ENCODE data around the gene UGT1A8. TPM values are rescaled to one million over a fixed set of nuclear protein-coding genes. Genes with fewer than 3 reads are reported as not detected.

The UGT1A8 gene
- total and polyA plus RNA-seq, 10 donors = not detected

- Histone ChIP-seq H3K4me3 (no peak overlapping the region), H3K9me3 (no peaks in the 10 kb centered on the region), H3K36me3 (no peaks in the 10 kb centered on the region), H3K4me1 (no peaks in the 10 kb centered on the region), H3K27ac (no peak overlapping the region), H3K27me3 (replicated peaks in 1 of 7) (peaks cover 0 to 7% (median 0%) of the 10 kb centered on the region in 7 donors)
- DNase-seq = no peak
- no peak for TF ChIP-seq POLR2AphosphoS5 (IDR thresholded peaks at IDR 0.05)
- no peak for TF ChIP-seq POLR2A (IDR thresholded peaks at IDR 0.05)
- no peak for TF ChIP-seq CTCF (IDR thresholded peaks at IDR 0.05 in 8 of 11, conservative IDR thresholded peaks at IDR 0.05 in 3 of 11)
- intact Hi-C loops (cut with DNase I; ENCODE audit: low total_unique reads) = no loop called here
- WGBS, 5 donors = 75 to 93% (median 83%) methylated on average over 4 of the region's 4 CpGs
Observed at GRCh38 chr2:233680361-233681045, 63.1 kb downstream of the UGT1A8 start.

- no peaks in the 10 kb centered on the region for H3K36me3 ChIP-seq
- TF ChIP-seq POLR2A (IDR thresholded peaks at IDR 0.05) (no peak), POLR2AphosphoS5 (IDR thresholded peaks at IDR 0.05) (no peak), CTCF (IDR thresholded peaks at IDR 0.05 in 8 of 11, conservative IDR thresholded peaks at IDR 0.05 in 3 of 11) (no peak)
- no peak within 1 kb of the TSS for H3K27ac ChIP-seq
- H3K9me3 ChIP-seq = no peaks in the 10 kb centered on the region
- H3K4me3 ChIP-seq = no peak within 1 kb of the TSS
- H3K4me1 ChIP-seq = no peaks in the 10 kb centered on the region
- intact Hi-C loops (cut with DNase I; ENCODE audit: low total_unique reads) = no loop called here
- no peak for DNase-seq
- H3K27me3 ChIP-seq (replicated peaks in 1 of 7) = peaks cover 0 to 6% (median 0%) of the 10 kb centered on the region in 7 donors
- WGBS, 5 donors = 73 to 93% (median 78%) methylated on average over 5 of the region's 5 CpGs
Observed at GRCh38 chr2:233681521-233682099, 64.2 kb downstream of the UGT1A8 start, which contains the start of gene UGT1A7. Gene UGT1A7, plus strand, starts transcription at chr2:233681901. Its CDS starts 37 bp downstream, at chr2:233681938.

- no peak for DNase-seq
- WGBS, 5 donors = 66 to 96% (median 86%) methylated on average over 1 of the region's 1 CpG
- Histone ChIP-seq H3K27me3 (replicated peaks in 1 of 7) (peaks cover 0 to under 1% (median 0%) of the 10 kb centered on the region in 7 donors), H3K36me3 (no peaks in the 10 kb centered on the region), H3K4me3 (no peak overlapping the region), H3K9me3 (no peaks in the 10 kb centered on the region), H3K4me1 (no peaks in the 10 kb centered on the region), H3K27ac (no peak overlapping the region)
- intact Hi-C loops (cut with DNase I; ENCODE audit: low total_unique reads) = no loop called here
- TF ChIP-seq CTCF (IDR thresholded peaks at IDR 0.05 in 8 of 11, conservative IDR thresholded peaks at IDR 0.05 in 3 of 11) (no peak), POLR2A (IDR thresholded peaks at IDR 0.05) (no peak), POLR2AphosphoS5 (IDR thresholded peaks at IDR 0.05) (no peak)
Observed at GRCh38 chr2:233684640-233685039, 67.2 kb downstream of the UGT1A8 start.

GRCh38 chr2:233686928-233687327, 69.5 kb downstream of the UGT1A8 start:
- Histone ChIP-seq H3K4me3 (no peak overlapping the region), H3K9me3 (no peaks in the 10 kb centered on the region), H3K4me1 (no peaks in the 10 kb centered on the region), H3K36me3 (no peaks in the 10 kb centered on the region), H3K27me3 (replicated peaks in 1 of 7) (no peaks in the 10 kb centered on the region), H3K27ac (no peak overlapping the region)
- DNase-seq = no peak
- intact Hi-C loops (cut with DNase I; ENCODE audit: low total_unique reads) = no loop called here
- TF ChIP-seq CTCF (IDR thresholded peaks at IDR 0.05 in 8 of 11, conservative IDR thresholded peaks at IDR 0.05 in 3 of 11) (no peak), POLR2A (IDR thresholded peaks at IDR 0.05) (no peak), POLR2AphosphoS5 (IDR thresholded peaks at IDR 0.05) (no peak)
- 64 to 85% (median 73%) methylated on average over 5 of the region's 5 CpGs for WGBS, 5 donors

Data from spleen (tissue), 11 donors.